Duodenal mucosa (tissue), 2 donors: Measurements from ENCODE around the gene NDUFV1.
A peak's percentile ranks its signal among the peaks of the same experiment; 100 is the strongest.
"Not testable (repeated sequence)": the region's sequence is repeated elsewhere in the genome, so short reads cannot be mapped to it uniquely, and the experiment has no call there.

Experiments
- H3K27ac ChIP-seq: one replicate; pipeline ENCODE4 v1.7.0; 2013; ENCODE audit warnings: low read depth, low read length
- H3K27me3 ChIP-seq, 2 donors: one replicate each; pipeline ENCODE4 v1.7.0; 2013; ENCODE audit warnings: low read length in 2 of 2, control low read depth in 1 of 2; ENCODE audit not compliant: insufficient read depth in 2 of 2, control insufficient read depth in 1 of 2
- H3K36me3 ChIP-seq, 2 donors: one replicate each; pipeline ENCODE4 v1.7.0; 2013; ENCODE audit warnings: low read length in 2 of 2, control low read depth in 1 of 2; ENCODE audit not compliant: insufficient read depth in 2 of 2, control insufficient read depth in 1 of 2
- H3K4me1 ChIP-seq, 2 donors: one replicate each; pipeline ENCODE4 v1.7.0; 2013; ENCODE audit warnings: low read length in 2 of 2, control low read depth in 1 of 2; ENCODE audit not compliant: insufficient read depth in 2 of 2, control insufficient read depth in 1 of 2
- H3K4me3 ChIP-seq, 2 donors: one replicate each; pipeline ENCODE4 v1.7.0; 2013; ENCODE audit warnings: low read length in 2 of 2, low read depth in 1 of 2
- H3K9ac ChIP-seq, 2 donors: one replicate each; pipeline ENCODE4 v1.7.0; 2013; ENCODE audit warnings: low read length in 2 of 2, low read depth in 1 of 2
- H3K9me3 ChIP-seq, 2 donors: one replicate each; pipeline ENCODE4 v1.7.0; 2013; ENCODE audit warnings: low read length in 2 of 2, control low read depth in 1 of 2; ENCODE audit not compliant: control insufficient read depth in 1 of 2

The NDUFV1 gene

DNA sequence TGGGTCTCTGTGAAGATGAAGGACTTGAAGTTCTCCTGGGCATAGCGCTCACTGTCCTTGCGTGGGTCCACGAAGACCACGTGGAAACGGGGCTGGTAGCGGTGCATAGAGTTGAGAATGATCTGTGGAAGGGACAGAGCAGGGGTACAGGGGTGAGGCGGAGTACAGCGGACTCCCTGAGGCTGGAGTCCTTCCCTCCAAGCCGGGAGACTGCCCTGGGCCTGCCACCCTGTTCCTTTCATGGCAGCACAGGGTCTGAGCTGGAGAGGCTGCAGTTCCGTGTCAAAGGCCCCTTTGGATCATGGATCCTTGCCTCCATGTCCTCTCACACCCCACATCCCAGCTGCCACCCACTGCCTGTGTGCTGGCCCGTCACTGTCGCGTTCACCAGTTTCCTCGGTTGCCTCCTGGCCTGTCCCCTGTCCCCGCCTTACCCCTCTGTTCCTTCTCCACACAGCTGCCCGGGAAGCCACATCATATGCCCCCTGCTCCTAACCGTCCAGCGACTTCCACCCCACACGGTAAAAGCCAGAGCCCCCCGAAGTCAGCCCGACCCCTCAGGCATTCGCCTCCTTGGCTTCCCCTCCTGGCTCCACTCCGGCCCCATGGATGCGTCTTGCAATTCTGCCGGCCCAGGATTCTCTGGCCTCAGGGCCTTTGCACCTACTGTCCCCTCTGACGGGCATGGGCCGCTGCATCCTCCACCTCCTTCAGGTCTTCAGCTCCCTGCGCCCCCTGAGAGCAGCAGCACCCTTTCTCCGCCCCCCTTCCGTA, 26.4 kb downstream of the NDUFV1 start:
- Histone ChIP-seq H3K27me3 (no peaks in the 10 kb centered on the region), H3K9ac (peak overlapping the region in 1 of 2 donors; percentile 68), H3K4me3 (peak overlapping the region in 1 of 2 donors; percentile 26), H3K4me1 (peaks cover 53 to 57% of the 10 kb centered on the region in 2 donors), H3K9me3 (no peaks in the 10 kb centered on the region), H3K27ac (peak overlapping the region; percentile 81), H3K36me3 (no peaks in the 10 kb centered on the region)

DNA sequence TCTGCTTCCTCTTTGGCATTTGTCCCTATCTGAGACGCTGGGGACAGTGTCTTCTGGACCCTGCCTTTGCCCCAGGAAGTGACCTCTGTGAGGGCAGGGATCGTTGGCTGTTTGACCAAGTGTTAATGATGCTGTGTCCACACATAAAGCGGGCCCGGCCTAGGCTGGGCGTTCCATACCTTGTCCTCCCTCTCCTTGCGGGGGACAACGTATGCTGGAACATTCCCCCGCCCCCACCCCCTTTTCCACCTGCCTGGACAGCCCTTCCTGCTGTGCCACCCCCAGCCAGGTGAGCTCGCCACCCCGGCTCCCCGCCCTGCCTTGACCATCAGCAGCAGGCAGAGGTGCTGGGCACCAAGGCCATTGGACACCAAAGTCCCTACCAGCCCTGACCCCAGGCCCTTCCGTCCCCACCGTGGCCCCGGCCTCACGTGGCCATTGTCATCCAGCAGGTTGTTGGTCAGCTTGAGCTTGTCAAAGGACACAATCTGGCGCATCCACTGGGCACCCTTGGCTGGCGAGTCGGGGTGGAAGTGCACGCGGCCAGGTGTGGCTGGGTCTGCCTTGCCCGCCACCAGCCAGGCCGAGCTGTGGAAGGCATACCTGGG, 27.1 kb downstream of the NDUFV1 start:
- Histone ChIP-seq H3K9me3 (no peaks in the 10 kb centered on the region), H3K27me3 (no peaks in the 10 kb centered on the region), H3K4me3 (no peak overlapping the region), H3K9ac (peak overlapping the region; percentile 16 to 68), H3K36me3 (no peaks in the 10 kb centered on the region), H3K27ac (peak overlapping the region; percentile 53), H3K4me1 (peaks cover 50% of the 10 kb centered on the region in 2 donors)

DNA sequence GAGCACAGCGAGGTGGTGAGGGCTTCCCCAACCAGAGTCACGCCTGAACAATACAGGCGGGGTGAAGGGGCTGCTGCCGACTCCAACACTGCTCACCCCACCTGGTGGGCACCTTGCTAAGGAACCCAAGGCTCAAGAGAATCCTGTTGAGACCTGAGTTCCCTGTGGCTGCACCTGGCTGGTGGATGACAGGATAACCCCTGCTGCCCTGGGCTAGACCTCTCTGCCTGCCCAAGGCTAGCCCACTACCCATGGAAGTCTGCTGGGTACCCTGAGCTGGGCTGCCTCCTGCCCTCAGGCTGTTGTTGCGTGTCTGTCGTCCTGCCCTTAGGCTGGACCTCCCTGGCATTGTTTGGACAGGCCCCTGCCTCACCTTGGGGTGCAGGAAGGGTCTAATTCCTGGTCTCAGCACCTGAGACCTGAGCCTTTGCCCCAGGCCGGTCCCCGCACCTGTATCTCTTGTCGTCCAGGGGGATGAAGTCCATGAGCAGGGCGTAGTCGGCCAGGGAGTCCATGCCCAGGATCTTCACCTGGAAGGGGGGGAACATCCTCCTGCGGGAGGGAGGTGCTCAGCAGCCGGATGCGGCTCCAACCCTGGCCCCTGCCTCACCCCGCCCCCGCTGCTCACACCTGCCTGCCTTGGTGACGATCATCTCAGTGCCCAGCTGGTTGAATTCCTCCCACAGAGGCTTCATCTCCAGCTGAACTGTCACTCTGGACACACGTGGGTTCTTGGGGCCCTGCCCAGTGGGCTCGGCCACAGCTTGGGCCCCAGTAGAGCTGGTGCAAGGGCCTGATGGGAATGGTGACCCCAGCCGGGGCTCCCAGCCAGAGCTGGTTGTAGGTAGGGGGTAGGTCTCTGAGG, 27.9 kb downstream of the NDUFV1 start:
- Histone ChIP-seq H3K27ac (peak overlapping the region; percentile 84), H3K27me3 (no peaks in the 10 kb centered on the region), H3K36me3 (no peaks in the 10 kb centered on the region), H3K9ac (peak overlapping the region; percentile 38 to 68), H3K9me3 (no peaks in the 10 kb centered on the region), H3K4me3 (peak overlapping the region; percentile 7 to 47), H3K4me1 (peaks cover 47% of the 10 kb centered on the region in 2 donors)

DNA sequence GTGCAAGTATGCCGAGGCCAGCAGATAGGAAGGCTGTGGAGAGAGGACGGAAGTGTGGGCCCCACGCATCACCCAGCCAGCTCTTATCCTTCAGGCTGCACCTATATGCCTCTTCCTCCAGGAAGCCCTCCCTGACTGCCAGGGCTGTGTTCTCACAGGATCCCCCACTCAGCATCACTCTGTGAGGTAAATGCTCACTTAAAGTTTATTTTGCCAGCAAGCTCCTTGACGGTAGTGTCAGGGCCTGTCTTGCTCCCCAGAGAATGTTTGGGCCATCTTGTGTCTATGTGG, 28.4 kb downstream of the NDUFV1 start:
- no peaks in the 10 kb centered on the region for H3K9me3 ChIP-seq
- H3K36me3 ChIP-seq = no peaks in the 10 kb centered on the region
- no peaks in the 10 kb centered on the region for H3K27me3 ChIP-seq
- H3K27ac ChIP-seq = no peak overlapping the region
- peak overlapping the region; percentile 38 to 68 for H3K9ac ChIP-seq
- H3K4me1 ChIP-seq = peaks cover 47% of the 10 kb centered on the region in 2 donors
- no peak overlapping the region for H3K4me3 ChIP-seq

DNA sequence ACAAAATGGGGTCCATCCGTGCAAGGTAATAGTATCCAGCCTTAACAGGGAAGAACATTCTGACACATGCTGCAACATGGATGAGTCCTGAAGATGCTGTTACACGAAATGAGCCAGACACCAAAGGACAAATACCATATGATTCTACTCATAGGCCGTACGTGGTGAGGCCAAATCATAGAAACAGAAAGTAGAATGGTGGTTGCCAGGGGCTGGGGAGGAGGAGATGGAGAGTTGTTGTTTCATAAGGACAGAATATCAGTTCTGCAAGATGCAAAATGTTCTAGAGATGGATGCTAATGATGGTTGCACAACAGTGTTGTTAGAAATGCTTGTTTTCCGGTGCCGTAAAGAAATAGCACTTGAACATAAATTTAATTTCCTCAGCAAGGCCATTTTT, 30.2 kb downstream of the NDUFV1 start:
- no peaks in the 10 kb centered on the region for H3K36me3 ChIP-seq
- H3K4me3 ChIP-seq = no peak overlapping the region
- no peaks in the 10 kb centered on the region for H3K27me3 ChIP-seq
- H3K9ac ChIP-seq = no peak overlapping the region
- H3K9me3 ChIP-seq = no peaks in the 10 kb centered on the region
- H3K4me1 ChIP-seq = peaks cover 33 to 34% of the 10 kb centered on the region in 2 donors
- no peak overlapping the region for H3K27ac ChIP-seq

DNA sequence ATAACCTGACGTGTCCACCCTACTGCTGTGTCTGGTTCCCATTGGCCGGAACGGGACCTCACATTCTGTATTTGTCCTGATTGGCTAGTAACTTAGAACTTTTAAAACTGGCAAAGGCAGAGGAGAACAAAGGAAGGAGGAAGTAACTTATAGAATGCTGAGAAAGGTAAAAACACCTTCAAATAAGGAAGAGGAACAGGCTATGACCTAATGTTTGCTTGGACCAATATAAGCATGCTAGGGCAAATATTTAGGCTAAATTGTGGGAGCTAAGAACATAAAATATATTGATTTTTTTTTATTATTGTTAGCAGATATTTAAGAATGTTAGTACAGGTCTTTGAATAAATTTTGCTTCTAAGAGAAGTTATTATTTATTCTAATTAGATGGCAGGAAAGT, 30.7 kb downstream of the NDUFV1 start:
- not testable (repeated sequence) for H3K9me3 ChIP-seq, H3K27me3 ChIP-seq, H3K36me3 ChIP-seq, H3K4me3 ChIP-seq, H3K9ac ChIP-seq, H3K27ac ChIP-seq
- peaks cover 29% of the 10 kb centered on the region in 2 donors for H3K4me1 ChIP-seq

DNA sequence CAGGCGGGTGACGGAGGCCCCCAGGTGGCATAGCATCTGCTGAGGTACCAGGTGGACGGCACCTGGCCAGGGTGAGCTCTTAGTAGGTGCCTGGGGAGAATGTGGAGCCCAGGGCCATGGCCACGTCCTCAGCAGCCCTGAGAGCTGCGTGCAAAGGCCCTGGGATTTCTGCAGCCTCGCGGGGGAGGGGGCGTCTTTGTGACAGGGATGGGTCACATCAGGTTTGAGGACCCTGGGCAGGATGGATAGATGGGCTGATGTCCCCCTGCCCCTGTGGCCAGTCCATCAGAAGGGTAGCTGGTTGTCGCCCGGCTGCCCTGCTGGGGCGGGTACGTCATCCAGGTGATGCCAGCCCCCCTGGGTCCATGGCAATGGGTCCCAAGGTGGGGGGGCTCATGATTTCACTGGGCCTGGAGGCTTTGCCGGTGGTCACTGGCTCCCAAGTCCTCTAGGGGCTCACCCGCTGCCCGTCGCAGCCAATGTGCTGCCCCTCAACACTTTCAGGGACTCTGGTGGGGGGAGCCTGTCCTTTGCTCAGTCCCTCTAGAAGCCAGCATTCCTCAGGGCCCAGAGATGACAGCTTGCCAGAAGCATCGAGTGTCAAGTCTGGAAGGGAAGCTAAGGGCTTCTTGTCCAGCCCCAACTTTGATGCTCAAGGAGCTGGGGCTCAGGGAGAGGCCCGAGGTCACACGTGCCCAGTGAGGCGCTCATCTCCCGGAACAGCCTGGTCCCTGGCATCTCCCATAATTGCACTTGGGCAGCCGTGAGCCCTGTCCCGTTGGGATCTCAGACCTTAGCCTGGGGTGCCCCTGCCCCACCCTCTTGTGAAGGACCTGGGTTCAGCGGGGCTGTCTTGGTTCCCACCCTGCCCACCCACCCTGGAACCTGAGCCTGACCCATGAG, 32.0 kb downstream of the NDUFV1 start:
- Histone ChIP-seq H3K4me3 (no peak overlapping the region), H3K27me3 (no peaks in the 10 kb centered on the region), H3K9me3 (no peaks in the 10 kb centered on the region)

GRCh38 chr11:67639438-67639859, 32.7 kb downstream of the NDUFV1 start, which contains the start of gene TBX10:
TSS of gene TBX10 (minus strand) at chr11:67639763. CDS start at chr11:67639472, 291 bp downstream.
- Histone ChIP-seq H3K36me3 (no peaks in the 10 kb centered on the region), H3K27ac (no peak within 1 kb of the TSS), H3K27me3 (no peaks in the 10 kb centered on the region), H3K9ac (no peak within 1 kb of the TSS), H3K9me3 (no peaks in the 10 kb centered on the region), H3K4me1 (peaks cover 10 to 11% of the 10 kb centered on the region in 2 donors), H3K4me3 (no peak within 1 kb of the TSS)

More for the DNA sequence above, 32.0 kb downstream of the NDUFV1 start:
- Histone ChIP-seq H3K4me1 (peaks cover 16 to 17% of the 10 kb centered on the region in 2 donors), H3K27ac (no peak overlapping the region), H3K9ac (no peak overlapping the region), H3K36me3 (no peaks in the 10 kb centered on the region)

DNA sequence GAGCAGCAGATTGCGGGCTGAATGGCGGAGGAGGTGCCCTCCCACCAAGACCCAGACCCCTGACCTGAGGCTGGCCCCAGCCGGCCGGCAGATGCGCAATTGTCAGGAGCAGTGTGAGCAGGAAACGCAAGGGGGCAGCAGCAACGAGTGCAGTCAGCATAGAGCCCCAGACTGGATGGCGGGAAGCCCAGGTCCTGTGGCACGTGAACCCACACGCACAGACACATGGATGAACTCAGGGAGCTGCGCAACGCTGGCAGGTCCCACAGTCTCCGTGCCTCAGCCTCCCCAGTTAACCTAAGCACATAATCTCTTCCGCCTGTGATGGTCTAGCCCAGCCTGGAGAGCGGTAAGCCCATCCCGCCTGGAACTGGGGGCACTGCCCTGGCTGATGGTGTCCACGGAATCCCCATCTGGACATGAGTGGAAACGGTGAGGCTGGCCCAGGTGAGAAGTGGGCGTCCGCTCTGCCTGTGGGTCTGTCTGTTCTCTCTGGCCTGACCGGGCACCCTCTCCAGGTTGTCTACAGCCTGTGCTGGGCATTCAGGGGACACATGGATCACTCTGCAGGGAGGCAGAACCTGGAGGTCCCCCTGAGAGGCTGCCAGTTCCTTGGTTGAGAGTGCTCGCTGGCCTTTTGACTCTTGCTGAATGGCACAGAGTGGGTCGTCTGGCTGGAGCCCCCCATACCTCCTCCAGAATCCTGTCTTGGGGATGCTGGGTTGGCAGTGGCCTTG, 33.5 kb downstream of the NDUFV1 start:
- H3K9ac ChIP-seq = no peak overlapping the region

More for the DNA sequence above, 33.5 kb downstream of the NDUFV1 start:
- Histone ChIP-seq H3K4me1 (peaks cover 2 to 4% of the 10 kb centered on the region in 2 donors), H3K27ac (no peak overlapping the region), H3K36me3 (no peaks in the 10 kb centered on the region), H3K27me3 (no peaks in the 10 kb centered on the region), H3K9me3 (no peaks in the 10 kb centered on the region), H3K4me3 (no peak overlapping the region)
